Mesendoderm (in vitro differentiated cells): ENCODE results near the gene IQCE.

ENCODE experiments used
- DNase-seq: peaks from one replicate; pipeline ENCODE4 v3.0.0; 2013
- H2AK5ac ChIP-seq: 2 replicates; pipeline ENCODE4 v1.6.1; 2013; ENCODE audit warnings: low read length, inconsistent platforms
- H2BK120ac ChIP-seq: 2 replicates; pipeline ENCODE4 v1.6.1; 2013; ENCODE audit warnings: low read depth, mild to moderate bottlenecking, low read length, moderate library complexity, mixed read lengths
- H2BK15ac ChIP-seq: replicated peaks from 2 replicates; pipeline ENCODE4 v1.6.1; 2013; ENCODE audit warnings: low read depth, mild to moderate bottlenecking, moderate library complexity
- H2BK5ac ChIP-seq: 2 replicates; pipeline ENCODE4 v1.6.1; 2013; ENCODE audit warnings: low read length, inconsistent platforms
- H3K18ac ChIP-seq: 2 replicates; pipeline ENCODE4 v1.6.1; 2013; ENCODE audit warnings: mild to moderate bottlenecking, low read length, mixed read lengths
- H3K23ac ChIP-seq: one replicate; pipeline ENCODE4 v1.6.1; 2013; ENCODE audit warnings: low read length
- H3K27ac ChIP-seq: 2 replicates; pipeline ENCODE4 v1.5.1; 2013; ENCODE audit warnings: low read depth, mild to moderate bottlenecking, inconsistent platforms, low read length, moderate library complexity
- H3K27me3 ChIP-seq: 2 replicates; pipeline ENCODE4 v1.6.1; 2013; ENCODE audit warnings: low read length, control low read depth, mild to moderate bottlenecking, inconsistent platforms; ENCODE audit not compliant: insufficient read depth, poor library complexity
- H3K36me3 ChIP-seq: 2 replicates; pipeline ENCODE4 v1.6.1; 2013; ENCODE audit warnings: low read length, inconsistent platforms; ENCODE audit not compliant: control insufficient read depth, insufficient read depth
- H3K4ac ChIP-seq: one replicate; pipeline ENCODE4 v1.6.1; 2013; ENCODE audit warnings: low read depth, mild to moderate bottlenecking, low read length, moderate library complexity
- H3K4me1 ChIP-seq: 2 replicates; pipeline ENCODE4 v1.6.1; 2013; ENCODE audit warnings: low read depth, low read length, inconsistent platforms; ENCODE audit not compliant: control insufficient read depth
- H3K4me2 ChIP-seq: 2 replicates; pipeline ENCODE4 v1.6.1; 2013; ENCODE audit warnings: low read length
- H3K4me3 ChIP-seq: 2 replicates; pipeline ENCODE4 v1.5.1; 2013; ENCODE audit warnings: mild to moderate bottlenecking, low read length
- H3K56ac ChIP-seq: one replicate; pipeline ENCODE4 v1.6.1; 2013; ENCODE audit warnings: low read length
- H3K79me1 ChIP-seq: 2 replicates; pipeline ENCODE4 v1.6.1; 2013; ENCODE audit warnings: low read length, inconsistent platforms
- H3K79me2 ChIP-seq: 2 replicates; pipeline ENCODE4 v1.6.1; 2013; ENCODE audit warnings: mild to moderate bottlenecking, low read length; ENCODE audit not compliant: control insufficient read depth, insufficient read depth
- H3K9ac ChIP-seq: 2 replicates; pipeline ENCODE4 v1.6.1; 2013; ENCODE audit warnings: low read length, inconsistent platforms
- H4K5ac ChIP-seq: one replicate; pipeline ENCODE4 v1.6.1; 2013; ENCODE audit warnings: low read length
- H4K8ac ChIP-seq: one replicate; pipeline ENCODE4 v1.6.1; 2013; ENCODE audit warnings: low read depth, mild to moderate bottlenecking, control low read depth, low read length, moderate library complexity
- WGBS: extraction: QIAGEN DNeasy Blood & Tissue Kit; methylation state at CpG from one replicate; pipeline ENCODE4 v1.1.7; 2013; ENCODE audit warnings: low lambda C conversion rate, missing lambda C conversion rate; ENCODE audit not compliant: insufficient coverage; ENCODE audit errors: extremely low coverage; 5-methylcytosine and 5-hydroxymethylcytosine counted together

The IQCE gene

GRCh38 chr7:2540133-2540532 is 18.6 kb upstream of the IQCE start:
- Histone ChIP-seq H4K5ac (no peak overlapping the region), H3K18ac (no peak overlapping the region), H3K56ac (no peak overlapping the region), H2BK15ac (no peak overlapping the region), H3K4ac (no peak overlapping the region), H4K8ac (no peak overlapping the region), H2BK120ac (no peak overlapping the region), H3K36me3 (peaks cover 9% of the 10 kb centered on the region), H3K23ac (no peak overlapping the region), H3K79me2 (no peaks in the 10 kb centered on the region), H3K4me3 (no peak overlapping the region), H3K4me1 (no peaks in the 10 kb centered on the region), H3K79me1 (no peaks in the 10 kb centered on the region), H2AK5ac (no peak overlapping the region), H3K27me3 (no peaks in the 10 kb centered on the region), H3K27ac (no peak overlapping the region), H3K9ac (no peak overlapping the region), H2BK5ac (no peak overlapping the region), H3K4me2 (no peak overlapping the region)
- no CpG with 5 or more reads among the region's 7 CpGs for WGBS
- no peak for DNase-seq

GRCh38 chr7:2540641-2541051 is 18.1 kb upstream of the IQCE start:
- DNase-seq = no peak
- no peak overlapping the region for H2BK15ac ChIP-seq
- WGBS = no CpG with 5 or more reads among the region's 19 CpGs

GRCh38 chr7:2541291-2542010 is 17.3 kb upstream of the IQCE start:
- no peak overlapping the region for H2BK15ac ChIP-seq
- no peak overlapping the region for H4K5ac ChIP-seq
- H3K79me2 ChIP-seq = no peaks in the 10 kb centered on the region
- no peaks in the 10 kb centered on the region for H3K79me1 ChIP-seq
- H3K56ac ChIP-seq = no peak overlapping the region
- no peak overlapping the region for H3K18ac ChIP-seq
- H3K27me3 ChIP-seq = no peaks in the 10 kb centered on the region
- no peak overlapping the region for H2AK5ac ChIP-seq
- no CpG with 5 or more reads among the region's 40 CpGs for WGBS
- no peak overlapping the region for H2BK120ac ChIP-seq
- H4K8ac ChIP-seq = no peak overlapping the region
- H3K9ac ChIP-seq = no peak overlapping the region
- H3K4me1 ChIP-seq = no peaks in the 10 kb centered on the region
- H3K27ac ChIP-seq = no peak overlapping the region
- no peak overlapping the region for H3K4ac ChIP-seq
- no peak overlapping the region for H2BK5ac ChIP-seq
- no peak overlapping the region for H3K4me3 ChIP-seq
- H3K23ac ChIP-seq = no peak overlapping the region
- DNase-seq = no peak
- peaks cover 9% of the 10 kb centered on the region for H3K36me3 ChIP-seq
- H3K4me2 ChIP-seq = no peak overlapping the region

More at GRCh38 chr7:2540641-2541051, 18.1 kb upstream of the IQCE start:
- H3K4me2 ChIP-seq = no peak overlapping the region
- no peak overlapping the region for H2AK5ac ChIP-seq
- no peak overlapping the region for H3K4me3 ChIP-seq
- H3K27ac ChIP-seq = no peak overlapping the region
- no peak overlapping the region for H3K18ac ChIP-seq
- no peaks in the 10 kb centered on the region for H3K79me2 ChIP-seq
- H3K23ac ChIP-seq = no peak overlapping the region
- no peak overlapping the region for H3K9ac ChIP-seq
- no peak overlapping the region for H4K8ac ChIP-seq
- H2BK120ac ChIP-seq = no peak overlapping the region
- peaks cover 9% of the 10 kb centered on the region for H3K36me3 ChIP-seq
- no peaks in the 10 kb centered on the region for H3K27me3 ChIP-seq
- H3K56ac ChIP-seq = no peak overlapping the region
- H3K79me1 ChIP-seq = no peaks in the 10 kb centered on the region
- no peaks in the 10 kb centered on the region for H3K4me1 ChIP-seq
- H3K4ac ChIP-seq = no peak overlapping the region
- no peak overlapping the region for H2BK5ac ChIP-seq
- no peak overlapping the region for H4K5ac ChIP-seq

GRCh38 chr7:2542011-2542915 is 16.5 kb upstream of the IQCE start:
- peaks cover 13% of the 10 kb centered on the region for H3K36me3 ChIP-seq

GRCh38 chr7:2542916-2543871 is 15.6 kb upstream of the IQCE start:
- Histone ChIP-seq H3K4me1 (no peaks in the 10 kb centered on the region), H3K27ac (no peak overlapping the region), H3K56ac (no peak overlapping the region), H2AK5ac (no peak overlapping the region), H3K79me2 (no peaks in the 10 kb centered on the region), H2BK120ac (no peak overlapping the region), H3K4ac (no peak overlapping the region), H3K4me2 (no peak overlapping the region), H3K23ac (no peak overlapping the region), H3K9ac (no peak overlapping the region), H3K36me3 (peaks cover 15% of the 10 kb centered on the region), H4K8ac (no peak overlapping the region), H4K5ac (no peak overlapping the region), H3K18ac (no peak overlapping the region), H2BK15ac (no peak overlapping the region), H3K4me3 (no peak overlapping the region), H3K79me1 (peaks cover 1% of the 10 kb centered on the region), H3K27me3 (no peaks in the 10 kb centered on the region), H2BK5ac (no peak overlapping the region)
- WGBS = no CpG with 5 or more reads among the region's 53 CpGs
- DNase-seq = no peak

More at GRCh38 chr7:2542011-2542915, 16.5 kb upstream of the IQCE start:
- H3K4me1 ChIP-seq = no peaks in the 10 kb centered on the region
- H4K5ac ChIP-seq = no peak overlapping the region
- H3K4me3 ChIP-seq = no peak overlapping the region
- no peak overlapping the region for H2BK5ac ChIP-seq
- no peak overlapping the region for H3K23ac ChIP-seq
- no peak overlapping the region for H4K8ac ChIP-seq
- DNase-seq = no peak
- H3K27me3 ChIP-seq = no peaks in the 10 kb centered on the region
- no CpG with 5 or more reads among the region's 25 CpGs for WGBS
- H2BK120ac ChIP-seq = no peak overlapping the region
- H2BK15ac ChIP-seq = no peak overlapping the region
- no peak overlapping the region for H3K56ac ChIP-seq
- no peak overlapping the region for H3K9ac ChIP-seq
- H3K79me2 ChIP-seq = no peaks in the 10 kb centered on the region
- H3K18ac ChIP-seq = no peak overlapping the region
- no peak overlapping the region for H3K4me2 ChIP-seq
- no peak overlapping the region for H3K27ac ChIP-seq
- H2AK5ac ChIP-seq = no peak overlapping the region
- no peaks in the 10 kb centered on the region for H3K79me1 ChIP-seq
- H3K4ac ChIP-seq = no peak overlapping the region
